HepG2 (cell line): ENCODE results near the gene SLC26A3. TPM values are rescaled to one million over a fixed set of nuclear protein-coding genes. Genes with fewer than 3 reads are reported as not detected.

Experiments used
- BRCA1 ChIP-seq: sonication (generic); formaldehyde crosslinking; IDR thresholded peaks from 2 replicates; pipeline ENCODE4 v1.4.0; 2020; ENCODE audit warnings: missing genetic modification reagents
- DMTF1 ChIP-seq: sonication (generic); formaldehyde crosslinking; IDR thresholded peaks from 2 replicates; pipeline ENCODE4 v1.4.0; 2020; ENCODE audit warnings: mild to moderate bottlenecking, missing genetic modification reagents
- HDAC1 ChIP-seq: sonication (generic); formaldehyde crosslinking; IDR thresholded peaks from 2 replicates; pipeline ENCODE4 v1.5.1; 2020; ENCODE audit warnings: mild to moderate bottlenecking, missing genetic modification reagents
- IRX3 ChIP-seq: sonication (generic); formaldehyde crosslinking; IDR thresholded peaks from 2 replicates; pipeline ENCODE4 v1.8.1; 2023; ENCODE audit warnings: mild to moderate bottlenecking, low read depth, missing genetic modification reagents, borderline replicate concordance
- KLF13 ChIP-seq: sonication (generic); formaldehyde crosslinking; IDR thresholded peaks from 2 replicates; pipeline ENCODE4 v1.4.0; 2020; ENCODE audit warnings: mild to moderate bottlenecking, missing genetic modification reagents
- NRL ChIP-seq: sonication (generic); formaldehyde crosslinking; IDR thresholded peaks from 2 replicates; pipeline ENCODE4 v1.5.0; 2020; ENCODE audit warnings: missing genetic modification reagents, mild to moderate bottlenecking, moderate library complexity, borderline replicate concordance
- RFXAP ChIP-seq: sonication (generic); formaldehyde crosslinking; IDR thresholded peaks from 2 replicates; pipeline ENCODE4 v1.4.0; 2020; ENCODE audit warnings: missing genetic modification reagents, borderline replicate concordance
- SMYD3 ChIP-seq: sonication (generic); formaldehyde crosslinking; IDR thresholded peaks from 2 replicates; pipeline ENCODE4 v1.8.1; 2023; ENCODE audit warnings: mild to moderate bottlenecking, missing genetic modification reagents
- ZFX ChIP-seq: sonication (generic); formaldehyde crosslinking; IDR thresholded peaks from 2 replicates; pipeline ENCODE4 v1.4.0; 2020; ENCODE audit warnings: mild to moderate bottlenecking, low read depth, missing genetic modification reagents, moderate library complexity
- ZNF503 ChIP-seq: sonication (generic); formaldehyde crosslinking; IDR thresholded peaks from 2 replicates; pipeline ENCODE4 v1.4.0; 2020; ENCODE audit warnings: missing genetic modification reagents
- ZNF800 ChIP-seq: sonication (generic); formaldehyde crosslinking; IDR thresholded peaks from 2 replicates; pipeline ENCODE4 v1.4.0; 2020; ENCODE audit warnings: missing genetic modification reagents
- ZNF850 ChIP-seq: sonication (generic); formaldehyde crosslinking; conservative IDR thresholded peaks from 2 replicates; pipeline ENCODE4 v1.9.0; 2021; ENCODE audit warnings: mild to moderate bottlenecking, missing genetic modification reagents
- ZSCAN30 ChIP-seq: sonication (generic); formaldehyde crosslinking; IDR thresholded peaks from 2 replicates; pipeline ENCODE4 v1.5.0; 2020; ENCODE audit warnings: mild to moderate bottlenecking, missing genetic modification reagents
- polyA plus RNA-seq, 8 experiments: library from polyadenylated mRNA; depleted of rRNA in 3 of 8; stranded (reverse) in 7 of 8; unstranded in 1 of 8; fragments of >200 nt; fragmentation: Illumina TruSeq in 4 of 8; extraction: Trizol in 4 of 8; gene quantifications; 2 replicates each; pipeline versions ENCODE4 v1.2.1 to v1.2.3, GENCODE V29; 2011 to 2016; ENCODE audit warnings: low read depth in 4 of 8, missing spikeins in 1 of 8, mixed read lengths in 1 of 8; ENCODE audit not compliant: insufficient read depth in 1 of 8
- total RNA-seq, 5 experiments: library from RNA; depleted of rRNA; stranded (reverse); fragments of >200 nt; fragmentation: Illumina TruSeq; extraction: Trizol; gene quantifications; 2 replicates each; pipeline ENCODE4 v1.2.3, GENCODE V29; 2016; ENCODE audit warnings: low read depth in 1 of 5
- TF ChIP-seq, protein P1 (sequence below): sonication (generic); formaldehyde crosslinking; IDR thresholded peaks from 2 replicates; pipeline ENCODE4 v1.5.0; 2020; ENCODE audit warnings: mild to moderate bottlenecking, missing genetic modification reagents, borderline replicate concordance
- TF ChIP-seq, protein P2 (sequence below): sonication (generic); formaldehyde crosslinking; IDR thresholded peaks from 2 replicates; pipeline ENCODE4 v1.9.0; 2021; ENCODE audit warnings: missing genetic modification reagents, mild to moderate bottlenecking, borderline replicate concordance

Gene SLC26A3
- total and polyA plus RNA-seq, 2 of the 13 experiments (the other 11 are each of a cell fraction or from before 2014, with no cell fraction given) = 0.11 to 0.30 TPM

DNA sequence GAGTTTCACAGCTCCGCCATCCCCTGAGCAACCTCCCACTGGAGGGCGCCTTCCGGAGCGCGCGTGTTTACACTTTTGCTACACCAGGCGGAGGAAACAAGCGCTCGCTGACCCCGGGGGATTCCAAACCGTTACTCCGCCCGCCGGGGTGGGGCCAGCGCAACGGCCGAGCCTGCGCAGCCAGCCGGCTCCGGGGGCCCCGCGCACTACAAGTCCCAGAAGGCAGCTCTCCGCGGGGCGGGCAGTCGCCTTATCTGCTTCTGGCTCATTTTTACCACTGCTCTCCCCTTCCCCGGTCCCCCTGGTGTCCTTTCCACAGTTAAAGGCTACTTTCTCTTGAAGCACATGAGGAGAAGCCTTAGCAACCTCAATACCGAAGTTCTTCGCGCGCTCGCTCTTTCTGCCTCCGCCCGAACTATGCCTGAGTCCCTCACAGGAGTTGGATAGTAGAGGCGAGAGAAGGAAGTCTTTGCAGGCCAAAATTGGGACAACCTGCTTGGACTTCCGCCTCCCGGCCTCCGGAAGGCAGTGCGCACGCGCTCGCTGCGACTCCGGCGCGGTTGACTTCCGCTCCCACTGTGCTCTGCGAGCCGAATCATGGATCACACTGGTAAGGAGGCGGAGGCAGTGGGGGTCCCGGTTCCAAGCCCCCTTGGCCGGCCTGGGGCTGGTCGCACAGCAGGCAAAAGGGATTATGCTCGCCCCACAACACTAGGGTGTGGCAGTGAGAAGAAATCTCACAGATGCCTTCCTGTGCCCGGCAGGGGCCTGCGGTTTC lies 59.3 kb downstream of the SLC26A3 start, which contains the start of gene CBLL1 (continued):
- 0 out of 2 replicates have a peak, but pooled peaks have one; percentile 44 for TF ChIP-seq ZNF800 (CRISPR knock-in tag)
- TF ChIP-seq ZFX = peak; percentile 97
- TF ChIP-seq RFXAP = 0 out of 2 replicates have a peak, but pooled peaks have one; percentile 33
- peak; percentile 43; the same call in 1 of the 2 replicates for TF ChIP-seq NRL (CRISPR knock-in tag)
- TF ChIP-seq, protein P1, sequence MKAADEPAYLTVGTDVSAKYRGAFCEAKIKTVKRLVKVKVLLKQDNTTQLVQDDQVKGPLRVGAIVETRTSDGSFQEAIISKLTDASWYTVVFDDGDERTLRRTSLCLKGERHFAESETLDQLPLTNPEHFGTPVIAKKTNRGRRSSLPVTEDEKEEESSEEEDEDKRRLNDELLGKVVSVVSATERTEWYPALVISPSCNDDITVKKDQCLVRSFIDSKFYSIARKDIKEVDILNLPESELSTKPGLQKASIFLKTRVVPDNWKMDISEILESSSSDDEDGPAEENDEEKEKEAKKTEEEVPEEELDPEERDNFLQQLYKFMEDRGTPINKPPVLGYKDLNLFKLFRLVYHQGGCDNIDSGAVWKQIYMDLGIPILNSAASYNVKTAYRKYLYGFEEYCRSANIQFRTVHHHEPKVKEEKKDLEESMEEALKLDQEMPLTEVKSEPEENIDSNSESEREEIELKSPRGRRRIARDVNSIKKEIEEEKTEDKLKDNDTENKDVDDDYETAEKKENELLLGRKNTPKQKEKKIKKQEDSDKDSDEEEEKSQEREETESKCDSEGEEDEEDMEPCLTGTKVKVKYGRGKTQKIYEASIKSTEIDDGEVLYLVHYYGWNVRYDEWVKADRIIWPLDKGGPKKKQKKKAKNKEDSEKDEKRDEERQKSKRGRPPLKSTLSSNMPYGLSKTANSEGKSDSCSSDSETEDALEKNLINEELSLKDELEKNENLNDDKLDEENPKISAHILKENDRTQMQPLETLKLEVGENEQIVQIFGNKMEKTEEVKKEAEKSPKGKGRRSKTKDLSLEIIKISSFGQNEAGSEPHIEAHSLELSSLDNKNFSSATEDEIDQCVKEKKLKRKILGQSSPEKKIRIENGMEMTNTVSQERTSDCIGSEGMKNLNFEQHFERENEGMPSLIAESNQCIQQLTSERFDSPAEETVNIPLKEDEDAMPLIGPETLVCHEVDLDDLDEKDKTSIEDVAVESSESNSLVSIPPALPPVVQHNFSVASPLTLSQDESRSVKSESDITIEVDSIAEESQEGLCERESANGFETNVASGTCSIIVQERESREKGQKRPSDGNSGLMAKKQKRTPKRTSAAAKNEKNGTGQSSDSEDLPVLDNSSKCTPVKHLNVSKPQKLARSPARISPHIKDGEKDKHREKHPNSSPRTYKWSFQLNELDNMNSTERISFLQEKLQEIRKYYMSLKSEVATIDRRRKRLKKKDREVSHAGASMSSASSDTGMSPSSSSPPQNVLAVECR = peak; percentile 85
- no peak for TF ChIP-seq DMTF1 (CRISPR knock-in tag)
- no peak for TF ChIP-seq KLF13 (CRISPR knock-in tag)
- no peak; the same call in 1 of the 2 replicates for TF ChIP-seq SMYD3 (CRISPR knock-in tag)
- TF ChIP-seq BRCA1 (CRISPR knock-in tag) = no peak
- no peak for TF ChIP-seq ZNF850 (CRISPR knock-in tag)
- TF ChIP-seq IRX3 (CRISPR knock-in tag) = peak; percentile 48; the same call in 1 of the 2 replicates
- TF ChIP-seq, protein P2, sequence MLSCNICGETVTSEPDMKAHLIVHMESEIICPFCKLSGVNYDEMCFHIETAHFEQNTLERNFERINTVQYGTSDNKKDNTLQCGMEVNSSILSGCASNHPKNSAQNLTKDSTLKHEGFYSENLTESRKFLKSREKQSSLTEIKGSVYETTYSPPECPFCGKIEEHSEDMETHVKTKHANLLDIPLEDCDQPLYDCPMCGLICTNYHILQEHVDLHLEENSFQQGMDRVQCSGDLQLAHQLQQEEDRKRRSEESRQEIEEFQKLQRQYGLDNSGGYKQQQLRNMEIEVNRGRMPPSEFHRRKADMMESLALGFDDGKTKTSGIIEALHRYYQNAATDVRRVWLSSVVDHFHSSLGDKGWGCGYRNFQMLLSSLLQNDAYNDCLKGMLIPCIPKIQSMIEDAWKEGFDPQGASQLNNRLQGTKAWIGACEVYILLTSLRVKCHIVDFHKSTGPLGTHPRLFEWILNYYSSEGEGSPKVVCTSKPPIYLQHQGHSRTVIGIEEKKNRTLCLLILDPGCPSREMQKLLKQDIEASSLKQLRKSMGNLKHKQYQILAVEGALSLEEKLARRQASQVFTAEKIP (CRISPR knock-in tag) = no peak
- TF ChIP-seq ZNF503 (CRISPR knock-in tag) = peak; percentile 31; the same call in 1 of the 2 replicates
- TF ChIP-seq HDAC1 = peak; percentile 69
- TF ChIP-seq ZSCAN30 (CRISPR knock-in tag) = no peak
